Upper lobe of left lung (tissue), 4 donors: ENCODE results near the gene OXGR1.

Experiments
- EP300 ChIP-seq, 4 donors: sonication (generic); formaldehyde crosslinking; IDR thresholded peaks; one replicate each; pipeline ENCODE4 v1.5.1; 2017; ENCODE audit warnings: antibody characterized with exemption in 4 of 4, control low read depth in 2 of 4
- POLR2A ChIP-seq, 4 donors: fragments of 450-650 bp; IDR thresholded peaks; one replicate each; pipeline ENCODE4 v1.5.1; 2016 to 2017; ENCODE audit warnings: antibody characterized with exemption in 4 of 4, mild to moderate bottlenecking in 2 of 4
- POLR2AphosphoS5 ChIP-seq, 2 donors: sonication (generic); formaldehyde crosslinking; IDR thresholded peaks; one replicate each; pipeline ENCODE4 v1.5.1; 2017; ENCODE audit warnings: antibody characterized with exemption in 2 of 2
- TF ChIP-seq, protein P1 (sequence below), 6 experiments: fragments of 450-650 bp in 4 of 6; fragments of 200-600 bp in 2 of 6; sonication (generic) in 2 of 6; IDR thresholded peaks; one replicate each; pipeline ENCODE4 v1.5.1; 2016 to 2019; ENCODE audit warnings: antibody characterized with exemption in 6 of 6

DNA sequence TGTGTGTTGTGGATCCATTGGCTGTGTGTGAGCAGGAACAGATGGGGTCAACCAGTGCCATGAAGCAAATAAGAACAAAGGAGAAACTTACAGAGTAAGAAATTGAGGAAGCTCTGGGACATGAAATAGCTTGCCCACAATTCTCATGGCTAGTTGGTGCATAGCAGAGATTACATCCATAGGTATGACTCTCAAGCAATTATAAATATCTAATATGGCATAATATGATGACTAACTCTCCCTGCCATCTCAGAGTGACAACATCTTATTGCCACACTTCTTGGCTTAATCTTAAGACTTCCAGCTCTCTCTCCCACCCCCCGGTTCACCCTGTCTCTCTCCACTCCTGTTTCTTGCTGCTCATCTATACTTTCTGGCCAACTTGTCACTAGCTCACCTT is 53.3 kb downstream of the OXGR1 start:
- TF ChIP-seq POLR2A (IDR thresholded peaks at IDR 0.05) (no peak), EP300 (IDR thresholded peaks at IDR 0.05) (no peak), POLR2AphosphoS5 (IDR thresholded peaks at IDR 0.05) (no peak)
- TF ChIP-seq, protein P1, sequence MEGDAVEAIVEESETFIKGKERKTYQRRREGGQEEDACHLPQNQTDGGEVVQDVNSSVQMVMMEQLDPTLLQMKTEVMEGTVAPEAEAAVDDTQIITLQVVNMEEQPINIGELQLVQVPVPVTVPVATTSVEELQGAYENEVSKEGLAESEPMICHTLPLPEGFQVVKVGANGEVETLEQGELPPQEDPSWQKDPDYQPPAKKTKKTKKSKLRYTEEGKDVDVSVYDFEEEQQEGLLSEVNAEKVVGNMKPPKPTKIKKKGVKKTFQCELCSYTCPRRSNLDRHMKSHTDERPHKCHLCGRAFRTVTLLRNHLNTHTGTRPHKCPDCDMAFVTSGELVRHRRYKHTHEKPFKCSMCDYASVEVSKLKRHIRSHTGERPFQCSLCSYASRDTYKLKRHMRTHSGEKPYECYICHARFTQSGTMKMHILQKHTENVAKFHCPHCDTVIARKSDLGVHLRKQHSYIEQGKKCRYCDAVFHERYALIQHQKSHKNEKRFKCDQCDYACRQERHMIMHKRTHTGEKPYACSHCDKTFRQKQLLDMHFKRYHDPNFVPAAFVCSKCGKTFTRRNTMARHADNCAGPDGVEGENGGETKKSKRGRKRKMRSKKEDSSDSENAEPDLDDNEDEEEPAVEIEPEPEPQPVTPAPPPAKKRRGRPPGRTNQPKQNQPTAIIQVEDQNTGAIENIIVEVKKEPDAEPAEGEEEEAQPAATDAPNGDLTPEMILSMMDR (IDR thresholded peaks at IDR 0.05) = no peak
